Measurements from ENCODE around the gene TPP1. TPM values are rescaled to one million over a fixed set of nuclear protein-coding genes. Genes with fewer than 3 reads are reported as not detected.

Gene TPP1
- total RNA-seq, 2 donors from 2014 or later: 48.8 to 83.1 TPM

- DNase-seq (ENCODE audit: low spot score): no peak
- no peak for TF ChIP-seq CTCF (IDR thresholded peaks at IDR 0.05)
Measured at GRCh38 chr11:6637871-6638270, 18.6 kb upstream of the TPP1 start.

GRCh38 chr11:6636480-6636879 lies 17.3 kb upstream of the TPP1 start:
- peaks cover 0 to 62% of the 10 kb centered on the region in 2 donors for H3K4me1 ChIP-seq
- DNase-seq (ENCODE audit: low spot score): no peak
- H3K9me3 ChIP-seq: no peaks in the 10 kb centered on the region
- H3K27me3 ChIP-seq: no peaks in the 10 kb centered on the region
- H3K4me3 ChIP-seq: no peak overlapping the region
- no peak for TF ChIP-seq CTCF (IDR thresholded peaks at IDR 0.05)
- H3K27ac ChIP-seq: no peak overlapping the region
- peaks cover 38% of the 10 kb centered on the region for H3K36me3 ChIP-seq

More at GRCh38 chr11:6637871-6638270, 18.6 kb upstream of the TPP1 start:
- peaks cover 27% of the 10 kb centered on the region for H3K36me3 ChIP-seq
- no peaks in the 10 kb centered on the region for H3K9me3 ChIP-seq
- no peak overlapping the region for H3K27ac ChIP-seq
- no peak overlapping the region for H3K4me3 ChIP-seq
- H3K4me1 ChIP-seq: peaks cover 0 to 62% of the 10 kb centered on the region in 2 donors
- H3K27me3 ChIP-seq: no peaks in the 10 kb centered on the region

DNA sequence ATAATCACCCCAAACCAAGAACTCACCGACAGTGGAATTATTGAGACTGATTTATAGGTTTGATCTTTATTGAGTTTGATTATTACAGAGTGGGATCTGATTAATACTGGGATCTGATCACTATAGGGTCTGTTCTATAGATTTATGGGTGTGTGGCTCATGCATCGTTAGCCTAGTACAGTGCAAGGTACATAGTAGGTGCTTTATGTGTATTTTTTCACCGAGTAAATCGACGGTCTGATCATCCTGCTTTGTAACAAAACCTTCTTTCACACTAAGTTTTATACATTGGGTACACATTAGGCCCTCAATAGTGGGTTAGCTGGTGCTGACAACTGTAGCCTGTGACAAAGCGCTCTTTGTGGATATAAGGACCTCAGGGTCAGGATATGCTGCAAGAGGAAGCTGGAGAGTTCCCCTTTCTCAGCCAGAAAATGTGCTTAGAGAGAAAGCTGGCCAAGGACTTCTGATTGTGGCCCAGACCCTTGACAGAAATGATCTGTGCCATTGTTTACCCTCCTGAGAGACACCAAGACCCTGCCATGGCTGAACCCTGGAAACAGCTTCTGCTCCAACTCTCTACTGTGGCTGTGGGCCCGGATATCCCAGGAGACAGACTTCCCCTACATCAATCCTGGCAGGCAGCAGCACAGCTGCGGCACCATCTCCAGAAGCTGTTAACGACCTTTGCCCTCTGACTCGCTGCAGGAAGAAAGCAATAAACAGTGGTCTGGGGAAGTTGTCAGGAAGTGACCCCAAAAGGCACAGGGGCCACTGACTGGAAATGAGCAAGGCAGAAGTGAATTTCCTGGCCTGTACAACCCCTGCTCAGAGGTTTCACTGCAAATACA lies 16.1 kb upstream of the TPP1 start:
- no peak for DNase-seq (ENCODE audit: low spot score)
- peaks cover 31% of the 10 kb centered on the region for H3K36me3 ChIP-seq
- TF ChIP-seq CTCF (IDR thresholded peaks at IDR 0.05): no peak

DNA sequence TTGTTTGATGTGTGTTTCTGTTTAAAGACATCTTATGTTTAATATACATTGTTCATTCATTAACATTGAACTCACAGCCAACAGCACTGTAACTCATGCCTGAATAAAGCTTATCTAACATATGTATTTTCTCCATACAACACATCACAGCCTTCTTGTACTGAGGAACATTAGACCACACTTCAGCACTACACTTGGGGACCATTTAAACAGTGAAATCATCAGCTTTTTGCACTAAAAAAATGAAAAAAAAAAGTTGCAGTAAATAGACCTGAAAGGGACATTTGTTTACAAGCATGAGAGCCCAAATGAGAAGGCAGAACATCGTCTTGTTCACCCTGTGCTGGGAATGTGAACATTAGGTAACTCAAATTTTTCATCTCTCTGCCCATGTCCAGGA lies 15.3 kb upstream of the TPP1 start:
- Histone ChIP-seq H3K36me3 (peaks cover 29% of the 10 kb centered on the region), H3K4me3 (no peak overlapping the region), H3K4me1 (peaks cover 0 to 62% of the 10 kb centered on the region in 2 donors), H3K9me3 (no peaks in the 10 kb centered on the region), H3K27me3 (no peaks in the 10 kb centered on the region), H3K27ac (peak overlapping the region in 1 of 2 donors; percentile 64)
- no peak for DNase-seq (ENCODE audit: low spot score)
- no peak for TF ChIP-seq CTCF (IDR thresholded peaks at IDR 0.05)

More for the DNA sequence above, 16.1 kb upstream of the TPP1 start:
- Histone ChIP-seq H3K9me3 (no peaks in the 10 kb centered on the region), H3K4me3 (no peak overlapping the region), H3K4me1 (peaks cover 0 to 62% of the 10 kb centered on the region in 2 donors), H3K27ac (peak overlapping the region; percentile 44 to 64), H3K27me3 (no peaks in the 10 kb centered on the region)

GRCh38 chr11:6633422-6634408 lies 14.5 kb upstream of the TPP1 start:
- no peak for TF ChIP-seq CTCF (IDR thresholded peaks at IDR 0.05)
- Histone ChIP-seq H3K27me3 (no peaks in the 10 kb centered on the region), H3K4me1 (peaks cover 0 to 54% of the 10 kb centered on the region in 2 donors), H3K9me3 (no peaks in the 10 kb centered on the region), H3K27ac (no peak overlapping the region), H3K36me3 (peaks cover 35% of the 10 kb centered on the region), H3K4me3 (no peak overlapping the region)
- no peak for DNase-seq (ENCODE audit: low spot score)

Data from right atrium auricular region (tissue), 2 donors.